HCT116 (cell line): ENCODE data around the gene PLK4.

Experiments
- EZH2 ChIP-seq: fragments of 200-600 bp; sonication (generic); IDR thresholded peaks from 2 replicates; pipeline ENCODE4 v1.6.1; 2017; ENCODE audit warnings: antibody characterized with exemption, mixed run types
- EZH2phosphoT487 ChIP-seq: fragments of 200-600 bp; IDR thresholded peaks from 2 replicates; pipeline ENCODE4 v1.6.1; 2018; ENCODE audit warnings: antibody characterized with exemption, borderline replicate concordance
- MAX ChIP-seq: IDR thresholded peaks from 2 replicates; pipeline ENCODE4 v1.6.1; 2012

DNA sequence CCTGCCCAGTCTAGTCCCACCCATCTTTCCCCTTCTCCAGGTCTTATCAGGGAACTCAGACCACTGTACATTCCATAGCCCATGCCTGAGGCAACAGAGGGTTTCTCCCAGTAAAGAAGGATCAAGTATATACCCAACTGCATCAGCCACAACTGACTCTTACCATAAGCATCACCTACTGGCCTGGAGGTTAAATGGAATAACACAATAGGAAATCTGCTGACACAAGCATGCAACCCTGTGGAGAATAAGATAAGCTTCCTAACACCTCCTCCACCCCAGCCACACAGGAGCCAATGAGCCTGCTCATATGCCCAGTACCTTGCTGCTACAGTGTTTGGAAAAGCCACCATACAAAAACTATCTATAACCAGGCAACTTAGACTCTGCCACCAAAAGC lies 34.6 kb upstream of the PLK4 start:
- no peak for TF ChIP-seq EZH2
- TF ChIP-seq MAX: no peak
- no peak for TF ChIP-seq EZH2phosphoT487
